IPS-NIHi7 (cell line): Measurements from ENCODE around the gene TLE5.

Experiments
- DNase-seq: peaks from one replicate; pipeline ENCODE4 v3.0.0; 2012; ENCODE audit warnings: mixed read lengths; ENCODE audit errors: extremely low spot score

TLE5 gene, protein sequence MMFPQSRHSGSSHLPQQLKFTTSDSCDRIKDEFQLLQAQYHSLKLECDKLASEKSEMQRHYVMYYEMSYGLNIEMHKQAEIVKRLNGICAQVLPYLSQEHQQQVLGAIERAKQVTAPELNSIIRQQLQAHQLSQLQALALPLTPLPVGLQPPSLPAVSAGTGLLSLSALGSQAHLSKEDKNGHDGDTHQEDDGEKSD

DNA sequence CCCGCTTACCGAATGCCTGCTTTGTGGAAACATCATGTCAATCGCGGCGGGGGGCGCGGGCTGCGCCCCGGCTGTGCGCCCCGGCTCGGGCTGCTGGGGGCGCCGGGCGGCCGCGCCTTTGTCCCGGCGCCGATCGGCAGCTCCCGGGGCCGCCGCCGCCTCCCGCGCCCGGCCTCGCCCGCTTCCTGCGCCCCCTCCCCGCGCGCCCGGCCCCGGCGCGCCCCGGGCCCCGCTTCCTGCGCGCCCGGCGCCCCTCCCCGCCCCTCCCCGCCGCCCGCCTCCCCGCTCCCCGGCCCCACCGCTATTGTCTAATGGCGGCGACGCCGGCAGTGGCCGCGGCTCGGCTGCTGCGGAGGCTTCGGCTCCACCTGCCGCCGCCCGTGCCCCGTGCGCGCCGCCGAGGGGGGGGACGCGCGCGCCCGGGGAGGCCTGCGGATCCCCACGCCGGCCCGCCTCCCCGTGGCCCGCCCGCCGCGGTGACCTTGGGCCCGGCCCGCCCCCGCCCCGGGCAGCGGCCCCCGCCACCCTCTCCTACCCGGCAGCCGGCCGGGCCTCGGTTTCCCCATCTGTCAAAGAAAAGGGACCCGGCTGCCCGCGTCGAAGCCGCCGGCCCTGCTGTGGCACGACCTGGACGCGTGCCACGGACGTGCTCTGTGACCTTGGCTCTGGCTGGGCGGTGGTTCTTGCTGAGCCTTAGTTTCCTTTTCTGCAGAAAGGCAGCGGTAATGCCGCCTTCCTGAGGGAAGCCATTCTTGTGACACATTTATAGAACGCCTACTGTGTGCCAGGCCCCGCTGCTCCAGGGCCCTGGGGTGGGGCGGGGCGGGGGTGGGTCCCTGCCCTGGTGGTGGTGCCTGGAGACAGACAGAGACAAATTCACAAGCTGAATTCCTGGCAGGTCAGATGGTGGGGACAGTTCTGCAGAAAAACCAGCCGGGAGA, at the start of gene TLE5:
TLE5 (minus strand) TSS at position 331 of the 941 bp plus-strand sequence; CDS start at position 36, 295 bp downstream.
- DNase-seq: no peak

DNA sequence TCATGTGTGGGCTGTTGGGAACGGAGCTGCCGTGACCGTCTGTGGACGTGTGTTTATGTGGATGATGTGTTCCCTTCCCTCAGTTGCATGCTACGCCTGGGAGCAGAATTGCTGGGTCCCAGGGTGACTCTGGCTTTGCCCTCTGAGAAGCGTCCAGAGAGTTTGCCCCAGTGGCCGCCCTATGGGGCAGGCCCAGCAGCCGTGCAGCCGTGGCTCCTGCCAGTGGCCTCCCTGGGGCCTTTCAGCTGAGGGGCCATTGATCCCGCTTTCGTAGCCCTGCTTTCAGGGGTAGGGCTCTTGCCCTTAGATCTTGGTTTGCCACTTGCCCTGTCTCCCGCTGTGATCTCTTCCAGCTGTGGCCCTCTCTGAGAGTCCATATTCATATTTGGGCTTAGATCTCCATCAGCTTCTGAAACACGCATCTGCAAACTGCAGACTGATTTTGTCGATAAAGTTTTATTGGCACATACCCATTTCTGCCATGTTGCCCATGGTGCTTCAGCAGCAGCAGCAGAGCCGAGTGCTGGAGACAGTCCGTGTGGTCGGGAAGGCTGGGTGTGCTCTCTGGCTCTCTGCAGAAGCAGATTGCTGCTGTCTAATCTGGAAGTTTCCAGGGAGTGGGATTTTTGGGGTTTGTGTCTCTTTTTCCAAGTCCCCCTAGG, 49.4 kb upstream of the TLE5 start:
- DNase-seq: no peak

DNA sequence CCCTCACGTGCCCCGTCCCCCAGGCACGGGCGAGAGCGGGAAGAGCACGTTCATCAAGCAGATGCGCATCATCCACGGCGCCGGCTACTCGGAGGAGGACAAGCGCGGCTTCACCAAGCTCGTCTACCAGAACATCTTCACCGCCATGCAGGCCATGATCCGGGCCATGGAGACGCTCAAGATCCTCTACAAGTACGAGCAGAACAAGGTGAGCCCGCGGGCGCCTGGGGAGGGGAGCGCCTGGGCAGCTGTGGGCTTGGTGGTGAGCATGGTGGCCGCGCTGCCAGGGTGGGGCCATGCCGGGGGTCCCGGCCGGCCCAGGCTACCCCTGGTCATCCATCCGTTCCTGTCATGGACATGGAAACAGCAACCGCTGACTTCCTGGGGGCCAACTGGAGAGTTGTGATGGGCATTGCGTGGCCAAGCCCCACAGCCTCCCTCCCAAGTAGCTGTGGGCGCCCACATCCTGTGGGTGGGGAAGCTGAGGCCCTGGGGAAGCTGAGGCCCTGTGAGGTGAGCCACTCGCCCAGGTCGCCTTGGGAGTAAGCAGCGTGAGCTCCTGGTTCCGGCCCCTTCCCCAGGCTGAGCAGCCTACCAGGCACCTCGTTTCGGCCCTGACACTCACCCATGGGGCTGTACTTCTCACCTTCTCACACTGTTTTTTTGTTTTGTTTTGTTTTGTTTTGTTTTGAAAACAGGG, 48.0 kb upstream of the TLE5 start:
- DNase-seq: no peak

DNA sequence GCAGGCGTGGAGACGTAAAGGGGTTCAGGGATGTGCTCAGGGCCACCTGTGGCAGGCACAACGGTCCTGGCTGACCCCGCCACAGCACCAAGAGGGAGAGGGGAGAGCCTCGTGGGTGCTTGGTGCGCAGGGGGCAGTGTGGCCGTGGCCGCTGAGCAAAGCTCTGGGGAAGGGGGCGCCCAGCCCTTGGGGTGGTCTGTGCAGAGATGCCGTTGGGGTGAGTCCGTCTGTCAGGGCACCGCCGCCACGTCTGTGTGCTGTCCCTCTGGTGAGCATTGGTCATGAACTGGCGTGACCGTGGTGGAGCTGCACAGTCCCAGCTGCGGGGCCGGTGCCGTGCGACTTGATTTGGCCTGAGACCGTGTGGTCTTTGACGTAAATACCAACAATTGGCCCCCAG, 47.2 kb upstream of the TLE5 start:
- DNase-seq: no peak

DNA sequence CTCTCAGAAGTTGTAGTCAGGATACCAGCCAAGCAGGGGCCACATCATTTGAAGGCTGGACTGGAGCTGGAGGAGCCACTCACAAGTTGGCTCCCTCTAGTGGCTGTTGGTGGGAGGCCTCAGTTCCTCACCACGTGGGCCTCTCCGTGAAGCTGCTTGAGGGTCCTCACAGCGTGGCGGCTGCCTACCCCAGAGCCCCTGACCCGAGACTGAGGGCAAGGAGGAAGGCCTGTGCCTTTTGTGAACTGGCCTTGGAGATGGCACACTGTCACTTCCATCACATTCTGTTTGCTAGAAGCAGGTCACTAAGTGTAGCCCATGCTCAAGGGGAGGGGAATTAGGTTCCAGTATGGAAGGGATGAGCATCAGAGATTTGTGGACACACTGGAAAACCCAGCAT, 46.5 kb upstream of the TLE5 start:
- DNase-seq: peak; percentile 71

DNA sequence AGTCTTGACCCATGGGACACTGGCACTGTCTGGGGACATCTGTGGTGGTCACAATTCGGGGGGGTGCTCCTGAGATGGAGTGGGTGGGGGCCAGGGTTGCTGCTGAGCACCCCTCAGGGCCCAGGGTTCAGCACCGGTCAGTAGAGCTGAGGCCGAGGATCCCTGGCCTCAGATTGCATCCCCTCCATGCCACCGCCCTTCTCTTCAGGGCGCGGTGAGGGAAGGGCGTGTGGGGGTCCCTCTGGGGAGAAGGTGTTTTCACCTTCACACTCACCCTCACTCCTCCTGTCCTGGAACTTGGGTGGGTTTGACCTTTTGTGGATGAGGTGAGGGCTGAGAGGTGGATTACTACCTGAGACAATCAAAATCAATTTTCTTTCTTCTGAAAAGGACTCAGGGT, 45.4 kb upstream of the TLE5 start:
- no peak for DNase-seq

DNA sequence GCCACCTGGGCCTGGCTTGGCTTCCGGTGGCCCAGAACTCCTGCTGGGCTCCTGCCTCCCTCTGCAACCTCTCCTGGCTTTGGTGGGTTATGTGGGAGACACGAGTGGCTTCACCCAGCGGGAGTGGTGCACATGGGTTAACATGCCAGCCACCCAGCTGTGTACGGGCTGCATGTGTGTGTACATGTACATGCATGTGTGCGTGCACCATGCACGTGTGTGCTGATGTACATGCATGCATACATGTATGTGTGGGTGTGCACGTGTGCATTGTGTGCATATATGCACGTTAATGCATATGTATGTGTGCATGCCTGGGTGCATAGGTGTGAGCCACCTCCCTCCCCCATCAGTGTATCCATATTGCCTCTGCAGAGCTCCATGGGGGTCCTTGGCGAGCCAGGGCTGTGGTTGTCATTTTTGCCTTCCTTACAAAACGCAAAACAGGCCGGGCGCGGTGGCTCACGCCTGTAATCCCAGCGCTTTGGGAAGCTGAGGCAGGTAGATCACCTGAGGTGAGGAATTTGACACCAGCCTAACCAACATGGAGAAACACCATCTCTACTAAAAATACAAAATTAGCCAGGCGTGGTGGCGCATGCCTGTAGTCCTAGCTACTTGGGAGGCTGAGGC, 44.3 kb upstream of the TLE5 start:
- DNase-seq: no peak

DNA sequence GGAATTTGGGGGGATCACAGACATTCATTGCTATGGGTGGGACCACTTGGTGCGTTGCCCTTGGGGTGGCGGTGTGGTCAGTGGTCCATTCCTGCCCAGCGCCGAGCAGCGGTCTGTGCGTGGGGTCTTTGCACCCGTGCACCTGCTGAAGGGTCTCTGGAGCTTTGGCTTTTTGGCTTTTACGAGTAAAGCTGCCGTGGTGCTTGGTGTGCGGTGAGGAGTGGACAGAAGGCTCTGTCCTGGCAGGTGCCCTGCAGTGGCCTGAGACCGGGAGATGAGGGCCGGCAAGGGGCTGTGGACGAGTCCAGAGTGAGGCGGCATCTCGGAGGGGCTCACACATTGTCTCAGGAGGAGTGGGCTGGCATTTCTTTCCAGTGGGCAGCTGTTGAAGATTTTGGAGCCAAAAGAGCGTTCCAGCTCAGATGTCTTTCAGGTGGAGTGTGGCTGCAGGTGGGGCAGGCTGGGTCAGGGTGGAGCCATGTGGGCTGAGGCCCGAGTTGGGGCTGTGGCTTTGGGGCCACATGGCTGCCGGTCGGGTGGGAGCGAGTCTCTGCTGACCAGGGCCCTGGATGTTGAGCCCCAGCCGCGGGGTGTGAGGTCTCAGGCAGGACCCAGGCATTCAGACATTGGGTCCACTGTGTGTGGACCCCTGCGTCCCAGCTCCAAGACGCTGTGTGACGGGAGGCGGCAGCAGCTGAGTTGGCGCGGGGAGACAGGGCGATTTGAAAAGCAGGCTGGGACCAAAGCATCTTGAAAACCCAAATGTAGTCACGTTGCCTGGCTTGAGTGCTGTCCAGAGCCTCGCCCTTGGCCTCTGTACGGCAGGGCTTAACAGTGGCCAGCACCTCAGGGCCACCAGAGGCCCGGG, 43.6 kb upstream of the TLE5 start:
- DNase-seq: no peak

DNA sequence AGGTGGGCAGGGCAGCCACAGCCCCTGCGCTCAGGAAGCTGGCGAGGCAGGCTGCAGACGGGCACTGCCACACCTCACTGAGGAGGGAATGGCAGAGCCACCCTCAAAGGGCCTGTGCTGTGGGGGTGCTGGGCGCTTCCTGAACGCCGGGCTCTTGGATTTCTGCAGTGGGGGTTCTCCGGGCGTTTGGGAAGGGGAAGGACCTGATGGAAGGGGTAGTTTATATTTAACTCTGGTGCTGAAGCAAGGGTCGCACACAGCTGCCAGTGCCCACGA, 42.4 kb upstream of the TLE5 start:
- no peak for DNase-seq

DNA sequence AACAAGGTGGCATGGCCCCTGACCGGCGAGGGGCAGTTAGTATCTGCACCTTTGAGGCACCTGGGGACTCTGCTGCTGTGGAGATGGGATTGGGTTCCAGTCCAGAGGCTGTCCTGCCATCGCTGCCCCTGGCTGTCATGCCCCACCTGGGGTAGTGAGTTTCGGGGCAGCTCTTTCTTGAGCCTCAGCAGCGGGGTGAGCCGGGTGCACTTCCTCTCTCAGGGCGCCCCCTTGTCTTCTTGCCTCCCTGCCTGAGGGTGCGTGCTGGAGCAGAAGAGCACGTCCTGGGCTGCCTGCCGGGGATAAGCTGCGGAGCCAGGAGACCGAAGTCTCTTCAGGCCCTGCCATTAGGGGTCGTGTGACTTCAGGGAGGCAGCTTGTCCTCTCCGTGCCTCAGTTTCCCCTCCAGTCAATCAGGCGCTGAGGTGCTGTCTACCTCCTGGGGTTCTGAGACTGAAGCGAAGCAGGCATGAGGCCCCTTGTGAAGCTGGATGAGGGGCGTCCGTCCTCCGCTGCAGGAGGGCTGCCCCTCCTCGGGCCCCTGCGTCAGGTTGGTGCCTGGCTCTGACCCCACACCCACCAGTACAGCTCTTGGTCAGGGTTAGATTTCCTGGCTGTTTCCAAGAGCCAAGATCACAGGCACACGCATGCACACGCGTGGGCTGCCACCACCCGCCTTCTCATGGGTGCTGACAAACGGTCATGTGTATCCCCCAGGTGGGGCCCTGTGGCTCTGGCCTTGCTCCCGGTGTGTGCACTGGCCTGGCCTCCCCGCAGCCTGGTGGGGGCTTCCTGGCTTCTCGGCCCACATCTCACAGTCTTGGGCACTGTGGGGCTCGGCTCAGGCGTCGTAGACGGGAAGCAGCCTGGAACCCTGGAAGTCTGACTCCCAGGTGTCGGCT, 40.2 kb upstream of the TLE5 start:
- DNase-seq: no peak

DNA sequence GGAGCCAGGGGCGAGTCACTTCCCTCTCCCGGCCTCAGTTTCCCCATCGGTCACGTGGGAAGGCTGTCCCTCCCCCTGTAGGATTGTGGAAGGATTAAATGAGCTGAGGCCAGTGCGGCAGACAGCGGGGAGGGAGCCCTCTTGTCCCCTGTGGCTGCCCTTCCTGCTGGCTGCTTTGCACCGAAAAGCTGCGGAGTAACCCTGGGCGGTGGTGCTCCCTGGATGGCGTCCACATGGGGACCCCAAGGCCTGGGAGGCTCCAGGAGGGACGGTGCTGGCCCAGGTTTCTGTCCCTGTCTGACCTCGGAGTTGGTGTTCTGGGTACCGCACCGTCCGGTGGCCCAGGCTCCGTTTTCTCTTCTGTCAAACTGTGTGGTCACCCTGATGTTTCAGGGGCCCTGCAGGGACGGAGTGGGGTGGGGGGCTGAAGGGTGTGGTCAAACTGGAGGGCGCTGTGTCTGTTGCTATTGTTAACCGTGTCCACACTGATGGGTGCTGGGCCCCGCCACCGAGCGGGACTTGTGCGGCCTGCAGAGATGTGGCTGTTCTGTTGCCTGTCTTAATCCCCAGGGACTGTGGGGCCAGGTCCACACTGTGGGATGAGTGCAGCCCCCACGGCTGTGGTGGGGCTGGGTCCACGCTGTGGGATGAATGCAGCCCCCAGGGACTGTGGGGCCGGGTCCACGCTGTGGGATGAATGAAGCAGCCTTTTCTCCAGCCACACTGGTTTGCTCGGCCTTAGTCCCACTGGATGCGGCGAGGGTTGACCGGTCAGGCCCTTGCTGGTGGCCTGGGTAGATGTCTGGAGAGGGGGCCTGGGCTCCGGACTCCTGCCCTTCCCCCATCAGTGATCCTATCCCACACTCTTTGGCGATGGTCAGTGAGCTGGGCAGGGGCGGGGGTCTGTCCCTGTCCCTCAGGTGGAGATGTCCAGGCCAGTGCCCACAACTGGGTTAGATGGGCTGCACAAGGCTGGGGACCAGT, 38.7 kb upstream of the TLE5 start:
- DNase-seq: no peak

DNA sequence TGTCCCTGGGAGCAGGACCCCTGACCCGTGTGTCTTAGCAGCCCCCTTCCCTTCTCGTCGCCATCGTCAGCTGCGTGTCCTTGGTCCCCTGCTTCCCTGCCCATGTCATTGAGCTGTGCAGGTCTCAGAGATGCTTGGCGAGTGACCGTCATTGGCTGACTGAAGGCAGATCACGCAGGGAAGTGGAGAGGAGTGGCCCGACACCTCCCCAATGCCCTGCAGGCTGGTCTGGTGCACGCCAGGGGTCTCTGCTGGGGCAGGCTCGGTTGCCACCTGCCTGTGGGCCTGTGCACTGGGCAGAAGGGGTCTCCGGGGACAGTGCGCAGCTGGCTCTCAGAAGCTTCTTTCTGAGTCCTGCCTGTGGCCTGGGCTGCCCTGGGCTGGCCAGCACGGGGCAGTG, 38.0 kb upstream of the TLE5 start:
- no peak for DNase-seq

DNA sequence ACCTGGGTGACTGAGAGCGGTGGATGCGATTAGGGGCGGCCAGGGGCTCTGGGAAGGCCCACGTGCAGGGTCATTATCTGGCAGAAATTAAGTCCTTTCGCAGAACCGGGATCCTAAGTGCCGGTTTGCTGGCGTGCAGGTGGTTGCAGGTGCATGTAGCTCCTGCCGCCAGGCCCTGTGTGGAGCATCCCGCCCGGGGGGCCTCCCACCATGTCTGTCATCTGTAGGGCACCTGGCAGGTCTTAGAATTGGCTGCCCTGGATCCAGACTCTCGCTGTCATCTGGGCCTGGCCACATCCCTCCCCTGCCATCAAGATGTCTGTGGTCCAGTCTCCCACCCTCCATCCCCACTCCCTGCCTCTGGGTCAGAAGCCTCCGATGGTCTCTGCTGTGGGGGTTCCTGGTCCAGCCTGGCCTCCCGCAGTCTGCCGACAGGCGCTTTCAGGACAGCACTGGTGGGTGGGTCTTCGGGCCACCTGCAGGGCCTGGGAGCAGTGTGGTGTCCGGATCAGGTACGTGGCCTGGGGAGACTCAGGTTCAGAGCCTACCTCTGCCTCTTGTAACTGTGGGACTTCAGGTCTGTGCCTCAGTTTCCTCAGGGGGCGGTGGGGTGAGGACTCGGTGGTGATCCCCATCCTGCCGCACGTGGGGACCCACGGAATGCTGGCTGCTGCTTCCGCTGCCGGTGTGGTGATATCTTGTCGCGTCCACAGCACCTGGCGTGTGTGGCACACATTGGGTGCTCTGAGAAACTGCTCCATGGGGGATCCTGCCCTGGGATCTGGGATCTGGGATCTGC, 37.3 kb upstream of the TLE5 start:
- no peak for DNase-seq

DNA sequence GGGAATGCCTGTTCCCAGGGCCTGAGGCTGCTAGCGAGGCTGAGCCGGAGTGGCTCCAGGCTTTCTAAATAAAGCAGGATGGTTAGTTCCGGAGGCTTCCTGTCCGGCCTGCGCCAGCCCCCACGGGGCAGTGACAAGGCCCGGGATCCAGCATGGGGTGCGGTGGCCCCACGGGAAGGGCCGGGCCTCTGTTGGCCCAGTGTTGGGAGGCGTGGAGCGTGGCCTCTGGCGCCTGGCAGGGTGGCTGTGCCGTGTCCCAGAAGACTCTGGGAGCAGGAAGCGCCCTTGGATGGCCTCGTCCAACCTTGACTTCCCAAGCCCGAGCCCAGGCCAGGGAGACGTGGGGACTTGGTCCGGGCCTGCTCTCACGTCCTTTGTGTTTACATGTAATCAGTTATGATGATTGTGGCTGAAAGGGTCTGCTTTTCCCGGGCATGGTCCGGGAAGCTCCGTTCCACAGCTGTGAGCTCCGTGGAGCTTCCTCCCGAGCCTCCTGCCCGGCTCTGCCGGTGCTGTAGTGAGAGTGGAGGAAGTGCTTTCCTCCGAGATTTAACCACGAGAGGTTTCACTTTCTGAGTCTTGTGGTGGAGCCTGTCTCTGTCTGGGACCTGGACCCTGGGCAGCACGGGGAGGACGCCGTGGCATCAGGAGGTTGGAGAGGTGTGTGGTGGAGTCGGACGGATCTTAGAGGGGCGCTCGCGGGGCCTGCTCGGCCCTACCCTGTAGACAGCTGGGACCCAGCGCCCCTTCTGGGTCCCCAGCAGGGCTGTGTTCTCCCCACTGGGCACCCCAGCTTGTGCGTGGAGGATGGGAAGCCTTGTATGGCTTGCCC, 36.4 kb upstream of the TLE5 start:
- DNase-seq: no peak

DNA sequence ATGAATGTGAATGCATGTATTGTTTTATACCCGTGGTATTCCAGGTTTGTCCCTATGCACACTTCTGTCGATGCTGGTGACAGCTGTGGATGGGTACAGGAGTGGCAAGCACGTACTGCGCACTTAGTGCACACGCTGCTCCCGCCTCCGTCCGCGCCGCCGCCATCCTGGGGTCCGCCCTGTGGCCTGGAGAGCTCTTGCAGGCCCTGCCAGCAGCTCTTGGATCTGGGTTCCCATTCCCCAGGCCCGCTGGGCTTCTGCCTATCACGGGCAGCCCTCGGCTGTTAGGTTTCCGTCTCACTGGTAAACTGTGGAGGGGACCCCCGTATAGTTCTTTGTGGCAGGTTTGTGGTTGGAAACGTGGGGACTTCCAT, 35.8 kb upstream of the TLE5 start:
- no peak for DNase-seq

DNA sequence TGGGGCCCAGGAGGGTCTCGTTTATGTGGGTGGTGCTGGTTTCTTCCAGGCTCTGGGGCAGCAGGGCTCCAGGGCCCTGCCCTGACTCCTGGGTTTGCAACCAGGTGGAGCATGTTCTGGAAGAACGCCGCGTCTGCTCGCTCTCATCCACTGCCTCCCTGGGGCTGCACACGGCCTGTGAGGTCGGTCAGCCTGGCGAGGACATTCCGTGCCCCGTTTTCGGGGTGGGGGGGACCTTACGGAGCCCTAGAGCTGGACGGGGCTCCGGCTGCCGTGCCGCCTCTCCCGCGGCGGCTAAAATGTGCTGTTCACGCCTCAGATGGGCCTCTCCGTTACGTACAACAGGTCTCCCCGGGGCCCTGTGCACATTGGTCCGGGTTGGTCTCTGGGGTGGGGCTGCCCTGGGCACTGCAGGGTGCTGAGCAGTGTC, 35.2 kb upstream of the TLE5 start:
- no peak for DNase-seq

DNA sequence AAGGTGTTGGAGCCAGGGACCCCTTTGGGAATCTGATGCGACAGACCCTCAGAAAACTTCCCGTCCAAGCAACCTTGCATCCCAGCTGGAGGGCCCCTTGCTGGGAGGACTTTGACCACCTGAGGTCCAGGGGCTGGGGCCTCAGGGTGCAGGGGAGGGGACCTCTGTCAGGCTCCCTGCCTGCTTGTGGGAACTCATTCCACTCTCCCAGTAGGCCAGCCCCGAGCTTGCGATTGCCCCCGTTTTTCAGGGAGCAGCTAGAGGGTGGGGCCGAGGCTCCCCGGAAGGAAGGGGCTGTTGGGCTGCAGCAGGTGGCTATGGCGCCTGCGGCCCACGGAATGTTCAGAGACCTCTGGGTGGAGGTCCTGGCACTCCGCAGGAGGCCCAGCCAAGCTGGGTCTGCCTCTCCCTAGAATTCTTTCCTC, 34.6 kb upstream of the TLE5 start:
- DNase-seq: no peak
